ENCODE data around the gene DIP2C.

The DIP2C gene

DNA sequence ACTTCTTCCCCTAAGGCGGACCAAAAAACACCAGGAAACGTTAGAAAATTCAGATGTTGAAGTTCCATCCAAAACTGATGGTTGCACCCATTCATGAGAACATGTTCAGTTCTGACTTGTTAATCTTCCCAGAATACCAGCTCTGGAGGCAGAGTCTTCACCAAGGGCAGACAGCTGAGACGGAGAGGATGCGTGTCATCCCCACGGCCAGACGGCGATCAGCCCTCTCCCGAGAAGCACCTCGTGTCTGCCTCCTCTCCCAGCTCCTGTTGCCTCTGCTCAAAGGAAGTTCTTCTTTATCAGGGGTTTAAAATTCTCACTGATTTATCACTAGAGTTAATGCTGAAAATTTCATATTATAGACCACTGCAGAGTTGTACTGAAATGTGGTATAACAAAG lies 284.5 kb downstream of the DIP2C start:
- no peak for DNase-seq

GRCh38 chr10:404346-404745 lies 285.1 kb downstream of the DIP2C start:
- DNase-seq: no peak

GRCh38 chr10:398954-399353 lies 290.5 kb downstream of the DIP2C start:
- no peak for DNase-seq

DNA sequence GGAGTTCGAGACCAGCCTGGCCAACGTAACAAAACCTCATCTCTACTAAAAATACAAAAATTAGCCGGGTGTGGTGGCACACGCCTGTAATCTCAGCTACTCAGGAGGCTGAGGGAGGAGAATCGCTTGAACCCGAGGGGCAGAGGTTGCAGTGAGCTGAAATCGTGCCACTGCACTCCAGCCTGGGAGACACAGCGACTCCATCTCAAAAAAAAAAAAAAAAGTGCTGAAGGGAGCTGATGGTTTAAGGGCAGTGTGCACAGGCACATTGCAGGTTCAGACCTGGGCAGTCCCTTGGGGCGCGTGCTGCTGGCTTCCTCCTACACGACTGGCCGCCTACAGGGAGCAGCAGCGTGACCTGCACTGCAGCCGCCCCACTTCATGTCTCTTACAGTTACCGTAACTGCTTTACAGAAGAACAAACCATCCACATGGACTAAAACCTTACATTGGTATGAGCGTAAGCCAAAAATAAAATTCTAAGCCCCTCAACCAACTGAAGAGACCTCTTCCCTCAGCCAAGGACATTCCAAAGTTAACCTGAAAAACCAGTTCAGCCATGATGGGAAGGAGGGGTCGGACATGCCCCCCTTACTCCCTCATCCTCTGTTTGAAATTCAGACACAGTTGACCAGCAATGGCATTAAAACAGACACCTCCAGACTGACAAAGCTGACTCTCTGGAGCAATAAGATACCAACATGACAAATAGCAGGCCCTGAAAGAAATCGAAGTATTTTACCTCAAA lies 292.0 kb downstream of the DIP2C start:
- no peak for DNase-seq

DNA sequence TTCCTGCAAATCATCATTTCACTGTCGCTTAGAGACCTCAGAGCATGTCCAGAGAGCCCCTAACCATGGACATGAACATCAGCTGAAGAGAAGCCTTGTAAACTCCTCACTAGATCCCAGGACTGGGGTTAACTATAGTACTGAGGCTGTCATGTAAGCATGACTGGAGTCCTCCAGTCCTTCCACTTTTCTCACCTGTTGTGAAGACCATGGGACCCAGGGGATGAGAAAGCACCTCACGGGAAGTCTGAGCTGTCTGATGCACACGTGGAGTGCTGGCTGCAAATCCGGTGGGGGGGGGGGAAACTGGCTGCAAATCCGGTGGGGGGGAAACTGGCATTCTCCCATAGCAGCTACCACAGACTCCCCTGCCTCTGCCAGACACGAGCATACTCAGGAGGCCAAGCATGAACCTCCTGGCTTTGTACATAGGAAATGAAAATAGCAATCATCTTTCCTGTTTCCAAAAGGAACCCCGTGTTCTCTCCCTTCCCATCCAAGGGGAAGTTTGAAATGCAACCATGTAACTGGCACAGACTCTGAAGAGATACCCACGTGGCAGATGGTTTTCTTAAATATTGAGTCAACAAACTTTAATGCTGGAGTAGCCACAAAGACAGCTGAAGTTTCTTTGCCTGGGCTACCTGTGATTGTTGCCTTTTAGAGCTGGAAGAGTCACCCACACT lies 292.8 kb downstream of the DIP2C start:
- no peak for DNase-seq

- DNase-seq: no peak
These were observed 293.4 kb downstream of the DIP2C start for GRCh38 chr10:396107-396506.

DNA sequence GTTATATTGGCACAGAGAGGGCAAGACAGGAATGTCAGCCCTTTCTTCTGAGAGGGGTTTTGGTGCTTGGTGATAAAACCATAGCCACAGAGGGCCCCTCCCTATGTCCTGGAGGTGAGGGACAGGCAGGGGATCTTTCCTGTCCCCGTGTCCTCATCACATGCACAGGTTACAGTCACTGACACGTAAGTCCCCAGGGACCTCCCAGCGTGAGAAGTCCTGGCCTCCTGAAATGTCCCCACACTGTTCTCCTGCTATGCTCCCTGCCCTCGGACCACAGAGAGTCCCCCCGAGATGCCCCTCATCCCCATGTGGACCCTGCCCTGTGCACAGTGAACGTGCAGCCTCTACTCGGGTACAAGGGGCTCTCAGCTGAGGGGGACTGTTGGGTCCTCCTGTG lies 293.8 kb downstream of the DIP2C start:
- no peak for DNase-seq

GRCh38 chr10:394439-395101 lies 294.9 kb downstream of the DIP2C start:
- peak; percentile 66 to 86 for DNase-seq

DNA sequence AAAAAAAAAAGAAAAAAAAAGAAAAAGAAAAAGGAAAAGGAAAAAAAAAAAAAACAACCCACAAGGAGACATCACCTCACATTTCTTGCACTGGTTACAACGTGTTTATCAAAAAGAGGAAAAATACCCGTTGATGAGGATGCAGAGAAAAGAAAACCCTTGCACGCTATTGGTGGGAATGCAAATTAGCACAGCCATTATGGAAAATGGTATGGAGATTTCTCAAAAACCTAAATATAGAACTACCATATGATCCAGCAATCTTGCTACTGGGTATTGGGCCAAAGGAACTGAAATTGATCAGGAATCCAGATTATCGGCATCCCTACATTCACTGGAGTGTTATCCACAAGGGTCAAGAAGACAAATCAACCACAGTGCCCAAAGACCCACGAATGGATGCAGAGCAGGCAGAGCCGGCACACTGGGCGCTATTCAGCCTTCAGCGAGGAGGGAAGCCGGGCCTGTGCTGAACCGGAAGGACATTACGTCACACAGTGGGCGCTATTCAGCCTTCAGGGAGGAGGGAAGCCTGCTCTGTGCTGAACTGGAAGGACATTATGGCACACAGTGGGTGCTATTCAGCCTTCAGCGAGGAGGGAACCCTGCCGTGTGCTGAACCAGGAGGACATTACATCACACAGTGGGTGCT lies 295.6 kb downstream of the DIP2C start:
- peak in 1 of 2 donors; percentile 4 for DNase-seq

DNA sequence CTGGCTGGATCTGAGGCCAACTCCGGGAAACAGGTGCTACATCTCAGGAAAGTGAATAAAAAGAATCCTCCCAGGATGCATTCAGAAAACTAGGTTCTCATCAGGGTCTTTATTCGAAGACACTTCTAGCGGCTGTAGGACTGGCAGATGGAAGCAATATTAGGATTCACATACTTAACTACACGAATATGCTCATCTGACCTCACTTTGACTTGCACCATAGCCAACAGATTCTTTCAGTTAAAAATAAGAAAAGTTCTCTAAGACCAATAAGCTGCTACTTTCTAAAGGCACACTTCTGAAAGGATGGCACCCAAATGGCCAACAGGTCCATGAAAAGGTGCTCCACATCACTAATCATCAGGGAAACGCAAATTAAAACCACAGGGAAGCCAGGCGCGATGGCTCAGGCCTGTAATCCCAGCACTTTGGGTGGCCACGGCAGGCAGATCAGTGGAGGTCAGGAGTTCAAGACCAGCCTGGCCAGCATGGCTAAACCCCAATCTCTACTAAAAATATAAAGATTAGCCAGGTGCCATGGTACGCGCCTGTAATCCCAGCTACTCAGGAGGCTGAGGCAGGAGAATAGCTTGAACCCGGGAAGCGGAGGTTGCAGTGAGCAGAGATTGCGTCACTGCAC lies 296.2 kb downstream of the DIP2C start:
- no peak for DNase-seq

DNA sequence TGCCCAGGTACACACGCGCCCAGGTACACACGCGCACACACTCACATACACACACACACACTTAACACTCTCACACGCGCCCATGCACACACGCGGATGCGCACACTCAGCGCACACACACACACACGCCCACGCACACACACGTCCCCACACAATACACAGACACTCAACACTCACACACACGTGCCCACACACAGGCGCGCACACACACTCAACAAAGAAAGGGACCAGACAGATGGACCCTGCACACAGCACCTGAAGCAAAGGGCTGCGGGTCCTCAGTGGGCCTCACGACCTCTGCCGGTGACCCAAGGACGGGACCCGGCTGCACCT lies 296.8 kb downstream of the DIP2C start:
- no peak for DNase-seq

DNA sequence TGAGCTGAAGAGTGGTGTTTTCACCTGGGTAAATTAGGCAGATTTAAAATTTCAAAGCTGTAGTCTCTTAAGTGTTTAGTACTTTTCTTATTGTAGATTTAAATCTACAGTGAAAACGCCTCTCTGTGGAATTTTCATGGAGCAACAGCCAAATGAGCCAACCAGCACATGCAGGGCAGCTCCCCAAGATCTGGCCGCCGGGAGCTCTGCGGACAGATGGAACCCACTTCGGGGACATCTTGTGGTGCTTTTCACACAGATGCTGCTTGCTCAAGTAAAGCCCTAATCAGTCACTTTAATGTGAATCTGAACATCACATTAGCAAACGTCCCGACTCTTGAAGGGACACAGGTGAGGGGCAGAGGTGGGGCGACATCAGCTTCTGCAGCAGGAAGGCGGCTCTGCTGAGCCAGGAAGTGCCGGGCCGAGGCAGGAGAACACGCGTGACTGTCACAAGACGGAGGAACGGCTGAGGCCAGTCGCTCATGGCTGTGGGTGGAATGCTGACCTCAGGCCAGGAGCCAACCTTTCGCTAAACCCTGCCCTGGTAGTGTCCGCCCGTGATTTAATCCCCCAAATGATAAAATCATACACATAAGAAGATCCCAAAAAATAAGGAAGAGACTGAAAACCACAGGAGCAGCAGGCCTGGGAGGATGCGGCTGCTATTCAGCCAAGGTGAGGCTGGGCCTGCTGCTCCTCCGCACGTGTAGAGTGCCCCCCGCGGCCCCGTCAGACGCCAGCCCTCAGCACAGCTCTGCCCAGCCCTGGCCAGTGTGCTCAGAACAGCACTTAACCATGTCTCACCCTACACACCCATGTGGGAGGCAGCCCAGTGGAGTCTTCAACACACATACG lies 297.4 kb downstream of the DIP2C start:
- DNase-seq: peak in 1 of 2 donors; percentile 13

DNA sequence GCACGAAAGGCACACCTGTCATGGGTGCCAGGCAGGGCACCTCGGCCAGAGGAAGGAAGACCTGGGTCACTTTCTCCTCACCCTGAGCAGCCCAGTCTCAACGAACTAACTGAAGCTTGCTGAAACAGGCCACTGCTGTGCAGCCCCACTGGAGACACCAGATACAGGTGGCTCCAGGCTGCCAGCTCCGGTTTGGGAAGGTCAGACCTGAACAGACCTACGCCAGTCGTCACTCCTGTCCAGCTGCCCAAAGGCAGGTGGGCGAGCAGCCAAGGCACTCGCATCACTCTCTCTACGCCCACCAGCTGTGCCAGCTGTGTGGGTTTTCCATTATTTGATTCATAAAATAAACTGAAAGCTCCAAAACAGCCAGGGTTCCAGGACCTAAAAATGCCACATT lies 298.2 kb downstream of the DIP2C start:
- DNase-seq: no peak

GRCh38 chr10:390449-391100 lies 298.9 kb downstream of the DIP2C start:
- DNase-seq: no peak

DNA sequence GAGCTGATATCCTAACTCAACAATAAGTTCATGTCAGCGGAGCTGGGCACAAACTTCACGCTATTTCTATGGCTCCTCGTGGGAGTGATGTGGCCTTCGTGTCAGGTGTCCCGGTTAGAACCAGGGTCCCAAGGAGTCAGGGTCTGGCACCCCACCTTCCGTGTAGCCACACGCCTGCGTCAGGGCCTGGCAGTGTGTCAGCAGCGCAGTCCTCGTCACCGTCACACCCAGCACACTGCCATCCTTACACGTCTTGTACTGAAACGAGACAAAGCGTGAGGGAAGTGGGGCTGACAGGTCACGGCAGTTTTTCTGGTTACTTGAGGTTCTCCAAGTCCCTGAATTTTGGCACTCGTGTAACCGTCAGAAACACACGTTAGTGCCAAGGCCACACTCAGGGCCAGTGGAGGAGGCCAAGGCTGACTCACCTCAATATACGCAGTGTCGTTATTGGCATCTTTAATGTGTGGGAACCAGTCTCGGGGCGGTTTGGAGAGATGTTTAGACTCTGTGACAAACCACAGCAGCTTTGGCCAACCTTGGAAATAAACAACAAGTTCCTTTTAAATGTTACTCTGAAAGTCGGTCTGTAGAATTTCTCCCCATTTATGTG lies 299.5 kb downstream of the DIP2C start:
- DNase-seq: no peak

- peak; percentile 24 to 62 for DNase-seq
These were observed 300.1 kb downstream of the DIP2C start for GRCh38 chr10:389261-389790.

DNA sequence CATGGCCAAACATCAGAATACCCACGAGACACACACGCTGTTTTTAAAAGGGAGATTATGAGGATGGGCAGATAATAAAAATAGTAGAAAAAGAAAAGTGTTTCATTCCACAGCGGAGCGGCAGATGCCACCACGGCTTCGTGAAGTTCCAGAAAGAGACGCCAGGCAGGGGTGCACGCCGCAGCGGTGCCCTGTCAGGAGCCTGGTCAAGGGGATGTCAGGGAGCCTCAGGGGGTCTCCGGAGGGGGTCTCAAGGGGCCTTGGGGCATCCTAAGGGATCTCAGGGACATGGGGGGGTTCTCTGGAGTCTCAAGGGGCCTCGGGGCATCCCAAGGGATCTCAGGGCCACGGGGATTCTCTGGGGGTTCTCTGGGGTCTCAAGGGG lies 300.8 kb downstream of the DIP2C start:
- DNase-seq: no peak

DNA sequence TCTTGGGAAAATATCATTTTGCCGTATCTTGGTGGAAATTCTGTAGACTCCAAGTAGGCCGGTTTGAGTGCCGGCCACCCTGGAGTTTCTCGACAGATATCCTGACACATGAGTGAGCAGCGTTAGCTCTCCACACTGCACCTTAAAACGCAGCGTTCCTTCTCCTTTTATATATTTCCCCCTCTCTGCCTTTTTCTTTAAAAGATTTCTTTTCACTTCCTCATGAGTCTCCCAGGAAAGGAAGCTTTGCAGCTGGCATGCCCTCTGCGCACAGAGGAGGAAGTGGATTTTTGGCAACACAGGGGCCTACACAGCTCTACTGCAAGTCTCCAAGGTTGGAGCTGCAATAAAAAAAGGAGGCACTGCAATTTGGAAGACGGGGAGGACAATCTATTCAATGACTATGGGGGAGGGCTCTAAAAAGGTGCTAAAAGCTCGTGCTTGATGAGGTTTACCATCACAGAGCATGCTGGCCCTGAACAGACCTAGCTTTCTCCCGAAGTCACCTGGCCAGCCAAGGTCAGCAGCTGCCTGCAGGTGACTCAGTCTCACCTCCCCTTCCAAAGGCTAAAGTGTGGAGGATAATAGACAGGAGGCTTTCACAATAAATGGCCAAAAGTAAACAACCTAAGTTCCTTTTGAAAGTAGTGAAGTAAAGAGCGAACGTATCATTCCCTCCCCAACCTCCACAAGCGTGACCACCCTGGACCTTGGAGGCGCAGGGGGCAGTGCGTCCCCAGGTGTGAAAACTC lies 301.4 kb downstream of the DIP2C start:
- DNase-seq: peak; percentile 83

GRCh38 chr10:387593-387891 lies 301.9 kb downstream of the DIP2C start:
- DNase-seq: no peak
